NCI-H2081 (cell line): ENCODE results near the gene PDP2.
"Not testable (repeated sequence)": the region's sequence is repeated elsewhere in the genome, so short reads cannot be mapped to it uniquely, and the experiment has no call there.

ENCODE experiments used
- DNase-seq, 2 experiments: peaks; one replicate each; lab custom pipeline; 2025; lab: John Stamatoyannopoulos, UW

Gene PDP2

DNA sequence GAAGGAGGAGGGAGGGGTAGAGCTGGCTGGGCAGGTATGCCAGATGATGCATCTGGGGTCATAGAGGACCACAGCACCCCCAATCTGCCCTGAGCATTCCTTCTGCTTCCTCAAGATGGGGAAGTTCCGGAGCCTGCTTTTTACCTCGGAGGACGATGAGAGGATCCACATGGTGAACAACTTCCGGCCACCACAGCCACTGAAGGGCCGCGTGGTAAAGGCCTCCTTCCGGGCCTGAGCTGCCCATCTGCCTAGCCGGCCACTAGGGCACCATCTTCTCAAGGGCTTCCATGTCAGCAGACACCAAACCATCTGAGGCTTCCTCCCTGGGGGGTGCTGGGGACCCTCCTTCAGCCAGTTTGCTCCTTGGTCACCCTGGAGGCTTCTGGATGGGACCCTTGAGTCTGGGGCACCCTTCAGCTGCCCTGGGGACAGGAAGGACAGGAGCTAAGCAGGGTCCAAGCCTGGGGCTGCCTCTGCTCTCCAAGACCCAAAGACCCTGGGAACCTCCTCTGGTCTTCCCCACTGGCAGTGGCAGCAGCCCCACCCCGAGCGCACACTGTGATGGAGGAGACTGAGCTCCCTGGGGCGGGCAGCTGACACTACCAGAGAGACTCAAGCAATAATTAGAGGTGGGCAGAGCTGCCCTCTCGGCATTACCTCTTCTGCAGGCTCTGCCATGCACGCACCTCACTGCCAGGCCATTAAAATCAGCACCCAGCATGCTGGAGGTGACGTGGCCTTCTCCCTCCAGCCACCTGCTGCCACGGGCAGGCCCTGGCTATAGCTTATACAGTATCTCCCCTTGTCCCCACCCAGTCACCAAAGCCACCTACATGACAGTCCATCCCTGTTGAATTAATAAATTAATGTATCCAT is 26.8 kb upstream of the PDP2 start:
- no peak for DNase-seq

- no peak for DNase-seq
These were observed 24.1 kb upstream of the PDP2 start for GRCh38 chr16:66856184-66856730.

DNA sequence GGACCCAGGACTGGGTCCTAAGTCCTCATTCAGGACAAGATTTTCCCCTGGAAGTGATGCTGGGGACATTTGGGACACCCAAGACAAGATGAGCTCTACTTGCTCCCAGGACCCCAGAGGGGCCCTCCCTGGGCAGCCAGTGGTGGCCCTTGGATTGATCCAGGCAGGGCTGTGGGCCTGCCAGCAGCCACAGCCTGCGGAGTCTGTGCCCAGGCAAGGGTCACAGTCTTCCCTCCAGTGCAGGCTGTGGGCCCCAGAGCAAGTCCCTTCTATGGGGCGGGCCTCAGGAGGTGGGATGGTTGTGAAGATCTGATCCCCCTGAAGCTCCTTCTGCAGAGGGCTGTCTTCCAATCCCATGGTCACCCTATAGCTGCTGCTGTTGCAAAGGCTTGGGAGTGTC is 23.5 kb upstream of the PDP2 start:
- DNase-seq: no peak

- DNase-seq: no peak
These were observed 22.9 kb upstream of the PDP2 start for GRCh38 chr16:66857437-66857836.

- peak in 1 of 2 experiments; percentile 1 for DNase-seq
These were observed 21.4 kb upstream of the PDP2 start for GRCh38 chr16:66858740-66859396.

DNA sequence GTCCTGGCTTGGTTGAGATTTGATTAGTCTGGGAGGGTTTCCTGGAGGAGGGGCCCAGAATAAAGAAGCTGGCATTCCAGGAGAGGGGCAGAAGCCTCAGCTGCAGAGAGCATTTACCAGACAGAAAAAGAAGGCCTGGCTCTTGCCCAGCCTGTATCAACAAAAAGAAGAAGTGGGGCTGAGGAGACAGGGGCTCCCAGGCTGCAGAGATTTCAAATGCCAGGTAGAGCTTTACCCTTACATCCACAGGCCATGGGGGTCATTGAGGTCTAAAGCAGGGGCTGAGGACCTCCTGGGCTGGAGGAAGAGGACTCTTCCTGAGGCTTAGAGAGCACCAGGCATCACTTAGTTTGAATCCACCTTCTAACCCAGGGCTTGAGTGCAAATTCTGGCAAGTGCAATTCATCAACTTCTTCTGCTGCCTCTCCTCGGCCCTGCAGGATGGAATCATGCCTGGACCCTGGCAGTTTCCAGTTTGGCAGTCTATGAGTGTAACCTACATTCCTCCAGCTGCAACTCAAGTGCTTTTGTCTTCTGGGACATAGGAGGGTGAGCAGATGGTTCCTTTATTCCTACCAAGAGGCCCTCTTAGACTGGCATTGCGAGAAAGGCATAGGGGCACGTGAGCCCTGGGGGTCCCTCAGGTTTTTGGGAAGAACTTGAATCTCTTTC is 20.8 kb upstream of the PDP2 start:
- DNase-seq: no peak

DNA sequence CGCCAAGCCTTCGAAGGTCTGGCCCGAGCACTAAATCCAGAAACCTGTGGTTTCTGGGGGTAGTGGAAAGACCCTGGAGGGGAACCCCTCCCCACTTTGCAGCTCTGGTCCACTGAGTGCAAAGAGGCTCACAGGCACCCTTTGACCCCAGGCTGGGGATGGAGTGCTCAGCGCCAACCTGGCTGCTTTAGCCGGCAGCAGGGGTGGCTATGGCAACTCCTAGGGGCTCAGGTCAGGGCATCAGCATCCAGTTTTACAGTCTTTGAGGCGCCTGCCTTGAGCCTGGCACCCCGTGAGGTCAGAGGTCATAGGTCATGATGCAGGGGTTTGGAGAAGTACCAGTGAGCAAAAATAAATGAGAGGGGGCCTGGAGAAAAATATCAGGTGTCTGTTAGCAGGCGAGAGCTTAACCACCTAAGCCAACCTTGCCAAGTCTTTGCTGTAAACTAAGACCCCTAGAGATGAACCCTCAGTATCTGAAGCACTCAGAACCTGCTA is 18.2 kb upstream of the PDP2 start:
- DNase-seq: no peak

- DNase-seq: no peak
These were observed 16.6 kb upstream of the PDP2 start for GRCh38 chr16:66863707-66864106.

GRCh38 chr16:66869424-66869823 is 10.9 kb upstream of the PDP2 start:
- DNase-seq: no peak

DNA sequence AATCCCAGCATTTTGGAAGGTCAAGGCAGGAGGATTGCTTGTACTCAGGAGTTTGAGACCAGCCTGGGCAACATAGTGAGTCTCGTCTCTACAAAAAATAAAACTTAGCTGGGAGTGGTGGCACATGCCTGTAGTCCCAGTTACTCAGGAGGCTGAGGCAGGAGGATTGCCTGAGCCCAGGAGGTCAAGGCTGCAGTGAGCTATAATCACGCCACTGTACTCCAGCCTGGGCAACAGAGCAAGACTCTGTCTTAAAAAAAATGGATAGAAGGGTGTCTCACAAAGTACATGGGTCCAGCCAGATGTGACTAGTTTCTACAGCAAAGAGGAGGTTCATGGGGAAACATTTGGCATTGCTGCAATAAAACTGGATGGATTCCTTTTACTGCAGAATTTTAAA is 9.0 kb upstream of the PDP2 start:
- DNase-seq: not testable (repeated sequence)

GRCh38 chr16:66871840-66872239 is 8.5 kb upstream of the PDP2 start:
- DNase-seq: no peak

GRCh38 chr16:66872559-66872942 is 7.8 kb upstream of the PDP2 start:
- DNase-seq: no peak

DNA sequence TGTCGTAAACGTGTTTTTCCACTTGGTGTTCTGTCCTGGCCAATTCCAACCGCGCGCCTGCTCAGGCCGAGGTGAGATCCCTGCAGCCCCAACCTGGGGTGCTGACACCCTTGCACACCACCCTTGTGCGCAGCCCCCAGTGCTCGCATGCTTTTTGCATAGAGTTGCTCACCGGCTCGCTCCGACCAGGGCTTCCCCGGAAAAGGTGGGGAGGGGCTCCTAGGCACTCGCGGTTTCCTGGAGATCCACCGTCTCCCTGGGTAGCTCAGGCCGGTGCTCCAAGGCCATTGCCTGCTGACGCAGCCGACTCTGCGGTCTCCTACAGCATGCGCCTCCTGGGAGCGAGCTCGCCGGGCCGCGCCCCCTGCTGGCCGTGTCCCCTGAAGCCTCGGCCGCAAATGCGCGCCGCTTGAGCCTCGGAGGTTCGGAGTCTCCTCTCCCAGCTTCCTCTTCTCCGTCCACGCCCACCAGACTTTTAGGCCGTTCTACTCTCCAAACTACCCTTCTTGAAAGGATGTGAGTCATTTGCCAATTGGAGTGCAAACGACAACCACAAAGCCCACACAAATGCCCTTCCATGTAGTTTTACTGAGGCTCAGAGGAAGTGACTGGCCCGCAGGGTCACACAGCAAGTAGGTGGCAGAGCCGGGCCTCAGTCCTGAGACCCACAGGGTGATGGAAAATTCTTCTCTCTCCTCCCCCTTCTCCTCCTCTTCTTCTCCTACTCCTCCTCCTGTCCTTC is 7.2 kb upstream of the PDP2 start:
- peak; percentile 63 to 70 for DNase-seq

DNA sequence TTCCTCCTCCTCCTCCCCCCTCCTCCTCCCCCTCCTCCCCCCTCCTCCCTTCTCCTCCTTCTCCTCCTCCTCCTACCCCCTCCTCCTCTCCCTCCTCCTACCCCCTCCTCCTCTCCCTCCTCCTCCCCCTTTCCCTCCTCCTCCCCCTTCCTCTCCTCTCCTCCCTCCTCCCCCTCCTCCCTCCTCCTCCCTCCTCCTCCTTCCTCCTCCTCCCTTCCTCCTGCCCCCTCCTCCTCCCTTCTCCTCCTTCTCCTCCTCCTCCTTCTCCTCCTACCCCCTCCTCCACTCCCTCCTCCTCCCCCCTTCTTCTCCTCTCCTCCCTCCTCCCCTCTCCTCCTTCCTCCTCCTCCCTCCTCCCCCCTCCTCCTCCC is 6.6 kb upstream of the PDP2 start:
- DNase-seq: no peak

- no peak for DNase-seq
These were observed 6.1 kb upstream of the PDP2 start for GRCh38 chr16:66874079-66874775.

DNA sequence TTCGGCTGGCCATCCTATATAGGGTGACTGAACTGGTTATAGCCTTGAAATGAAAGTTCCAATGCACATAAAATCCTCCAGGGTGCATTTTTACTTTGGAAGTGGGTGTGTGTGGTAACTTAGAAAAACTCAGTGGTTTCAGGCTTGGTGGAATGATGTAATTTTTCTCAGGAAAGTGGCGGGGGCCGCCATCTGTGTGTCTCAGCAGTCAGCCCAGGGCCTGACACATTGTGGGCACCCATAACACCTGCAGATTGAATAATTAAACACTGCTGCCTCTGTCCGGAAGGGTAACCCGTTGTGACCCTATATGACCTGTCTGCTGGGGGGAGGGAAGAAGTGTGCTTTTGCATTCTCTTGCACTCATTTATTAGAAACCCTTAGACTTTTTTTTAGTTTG is 2.2 kb upstream of the PDP2 start:
- DNase-seq: no peak

- DNase-seq: no peak
These were observed 701 bp downstream of the PDP2 start for GRCh38 chr16:66881014-66881417.

GRCh38 chr16:66881560-66881959 is 1.2 kb downstream of the PDP2 start:
- no peak for DNase-seq

GRCh38 chr16:66881964-66882508 is 1.7 kb downstream of the PDP2 start:
- no peak for DNase-seq

DNA sequence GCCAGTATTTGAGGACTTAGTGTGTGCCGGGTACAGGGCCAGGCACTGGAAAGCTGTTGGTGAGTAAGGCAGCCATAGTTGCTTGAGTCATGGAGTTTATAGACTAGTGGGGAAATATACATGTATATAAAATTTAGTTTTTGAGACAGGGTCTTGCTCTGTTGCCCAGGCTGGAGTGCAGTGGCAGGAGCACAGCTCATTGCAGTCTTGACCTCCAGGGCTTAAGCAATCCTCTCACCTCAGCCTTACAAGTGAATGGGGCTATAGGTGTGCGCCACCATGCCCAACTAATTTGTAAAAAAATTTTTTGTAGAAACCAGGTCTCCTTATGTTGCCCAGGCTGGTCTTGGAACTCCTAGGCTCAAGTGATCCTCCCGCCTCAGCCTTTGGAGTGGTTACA is 2.4 kb downstream of the PDP2 start:
- DNase-seq: no peak

- DNase-seq: no peak
These were observed 5.2 kb downstream of the PDP2 start for GRCh38 chr16:66885491-66885890.
